ENCODE measurements around the gene LHX8.
"Not testable (repeated sequence)": the region's sequence is repeated elsewhere in the genome, so short reads cannot be mapped to it uniquely, and the experiment has no call there.

Gene LHX8

DNA sequence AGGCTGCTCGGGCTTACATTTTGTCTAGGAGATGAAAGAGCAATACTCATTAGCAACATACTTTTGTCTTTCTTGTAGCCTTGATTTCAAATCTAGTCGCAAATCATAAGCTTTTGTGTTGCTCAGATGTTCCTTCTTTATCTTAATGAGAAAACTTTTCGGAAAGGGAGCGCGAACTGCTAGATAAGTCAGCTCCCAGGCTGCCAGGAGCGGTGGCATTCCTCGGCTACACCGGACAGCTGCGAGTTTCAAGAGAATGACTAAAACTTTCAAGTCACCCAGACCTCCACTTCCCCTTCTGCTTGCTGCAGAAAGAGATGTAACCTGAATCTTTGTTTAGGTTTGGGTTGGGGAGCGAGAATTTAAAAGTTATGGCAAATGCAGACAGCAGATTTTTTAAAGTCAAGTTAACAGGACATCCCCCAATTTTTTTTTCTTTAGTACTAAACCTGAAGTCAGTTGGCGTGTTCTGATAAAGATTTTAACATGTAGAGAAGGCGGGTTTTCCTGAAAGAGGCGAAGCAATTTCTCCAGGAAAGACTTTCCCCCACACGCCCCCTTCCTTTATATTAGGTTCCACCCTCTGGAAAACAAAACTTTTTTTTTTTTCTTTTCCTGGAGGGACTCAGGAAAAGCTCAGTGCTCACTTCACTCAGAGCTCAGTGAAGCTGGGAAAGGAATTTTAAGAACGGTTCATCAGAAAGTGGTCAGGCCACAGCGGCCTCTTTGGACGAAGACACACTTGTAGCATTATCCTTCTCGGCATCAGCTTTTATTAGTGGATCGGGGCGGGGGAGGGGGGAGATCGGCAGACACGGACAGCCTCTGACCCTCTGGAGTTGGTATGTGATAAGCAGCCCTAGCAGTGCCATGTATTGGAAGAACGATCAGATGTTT lies at the start of gene LHX8:
LHX8 (plus strand) TSS at position 639 of the 897 bp plus-strand sequence. CDS start 2,227 bp downstream, outside the sequence.
- no peak for DNase-seq

DNA sequence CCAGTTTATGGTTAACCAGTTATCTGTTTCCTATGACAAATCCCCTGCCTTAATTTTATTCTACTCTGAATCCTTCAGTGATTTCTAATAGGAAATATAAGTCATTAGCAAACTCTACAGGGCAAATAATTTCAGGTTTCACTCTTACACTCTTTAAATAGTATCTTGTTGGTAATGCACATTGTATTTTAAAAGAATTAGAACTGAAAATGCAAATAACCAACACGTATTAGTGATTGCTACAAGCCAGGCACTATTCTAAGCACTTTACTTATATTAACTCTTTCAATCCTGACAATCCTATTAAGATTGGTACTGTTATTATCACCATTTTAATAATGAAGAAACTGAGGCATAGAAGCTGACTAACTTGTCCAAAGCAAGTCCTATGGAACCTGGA lies 48.3 kb upstream of the LHX8 start:
- no peak for DNase-seq

DNA sequence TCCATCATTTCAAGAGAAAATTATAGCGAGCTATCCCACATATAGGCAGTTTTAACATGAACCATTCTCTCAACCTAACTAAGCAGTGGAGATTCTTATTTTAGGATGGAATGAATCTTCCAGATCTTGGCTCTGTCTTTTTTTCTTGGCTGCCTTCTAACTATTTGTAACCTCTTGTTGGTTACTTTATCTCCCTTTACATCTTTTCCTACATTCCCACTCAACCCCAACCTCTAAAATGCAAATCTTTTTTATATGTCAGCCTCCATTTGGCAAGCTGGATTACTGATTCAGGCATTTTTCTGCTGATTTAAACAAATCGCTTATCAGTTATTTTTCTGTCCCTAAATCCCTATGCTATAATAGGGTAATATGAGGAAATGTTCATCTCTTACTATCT lies 46.9 kb upstream of the LHX8 start:
- no peak for DNase-seq

DNA sequence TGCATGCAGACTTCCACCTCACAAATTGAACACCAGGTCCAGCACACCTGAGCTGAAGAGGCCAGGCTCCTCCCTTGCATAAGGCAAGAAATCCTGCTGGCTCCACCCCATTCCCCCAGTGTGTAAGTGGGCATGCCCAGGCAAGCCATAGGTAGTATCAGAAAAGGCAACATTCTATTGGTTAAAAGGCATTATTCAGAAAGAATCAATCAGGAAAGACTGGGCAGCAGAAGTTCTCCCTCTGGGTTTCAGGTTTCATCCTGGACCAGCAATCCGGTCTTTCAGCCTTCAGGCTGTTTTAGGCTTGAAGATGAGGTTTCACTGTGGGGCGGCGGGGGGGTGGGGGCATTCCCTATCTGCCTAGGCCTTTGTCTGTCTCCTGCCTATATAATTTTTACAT lies 42.0 kb upstream of the LHX8 start:
- DNase-seq: no peak

DNA sequence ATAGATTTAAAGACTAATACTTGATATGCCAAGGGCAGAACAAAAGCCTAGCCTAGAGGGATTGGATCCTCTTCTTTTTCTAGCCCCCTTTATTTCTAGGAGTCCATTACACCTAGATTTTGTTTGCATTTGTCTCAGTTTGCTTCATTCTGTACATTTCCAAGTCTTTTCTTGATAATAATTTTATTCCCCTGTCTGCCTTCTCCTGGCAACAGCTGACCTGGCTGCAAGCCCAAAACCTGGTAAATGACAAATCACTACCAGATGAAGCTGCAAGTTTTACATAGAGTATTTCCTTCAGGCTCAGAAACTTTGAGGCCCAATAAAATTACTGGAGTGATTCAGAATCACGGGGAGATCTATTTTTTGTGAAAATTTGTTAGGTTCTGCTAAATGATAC lies 36.5 kb upstream of the LHX8 start:
- DNase-seq: no peak

DNA sequence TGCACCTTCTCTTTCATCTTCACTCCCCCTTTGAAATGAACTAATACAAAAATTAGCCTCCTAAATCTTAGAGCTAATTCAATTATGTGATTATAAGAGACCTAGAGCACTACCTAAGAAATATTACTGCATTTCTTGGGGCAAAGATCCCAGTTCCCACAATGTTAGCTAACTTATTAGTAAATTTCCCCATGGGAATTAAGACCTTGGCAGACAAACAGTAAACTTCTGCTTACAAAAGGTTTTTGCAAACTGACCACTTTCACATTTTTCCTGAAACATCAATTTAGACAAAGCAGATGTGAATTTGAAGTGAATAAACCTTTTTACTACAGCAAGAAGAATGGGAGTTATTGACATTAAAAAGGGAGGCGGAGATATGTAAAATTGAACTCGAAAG lies 34.6 kb upstream of the LHX8 start:
- DNase-seq: no peak

DNA sequence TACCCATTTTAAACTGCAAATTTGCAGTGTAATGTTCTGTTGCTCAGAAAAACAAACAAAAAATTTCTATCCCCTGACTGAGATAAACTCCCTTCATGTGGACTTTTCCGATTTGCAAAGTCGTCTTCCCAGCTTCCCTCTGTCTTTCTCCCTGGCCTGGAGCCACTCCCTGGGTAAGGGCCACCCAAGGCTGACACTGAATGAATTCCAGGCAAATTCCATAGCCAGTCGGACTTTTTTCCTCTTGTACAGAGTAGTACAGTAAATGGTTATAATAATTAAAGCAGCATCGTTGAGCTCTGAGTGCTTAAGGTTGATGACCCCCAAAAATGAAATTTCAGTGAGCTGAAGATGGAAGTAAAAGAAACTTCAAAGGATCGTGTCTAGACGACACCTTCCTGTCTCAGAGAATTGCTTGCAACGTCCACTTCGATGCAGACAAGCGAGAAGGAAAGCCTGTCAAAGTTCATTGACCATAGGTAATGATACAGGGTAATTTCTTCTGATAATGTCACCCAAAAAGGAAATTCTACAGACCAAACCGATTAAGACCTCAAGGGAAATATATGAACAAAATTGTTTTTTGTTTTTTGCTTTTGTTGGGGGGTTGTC lies 33.6 kb upstream of the LHX8 start:
- DNase-seq: no peak

DNA sequence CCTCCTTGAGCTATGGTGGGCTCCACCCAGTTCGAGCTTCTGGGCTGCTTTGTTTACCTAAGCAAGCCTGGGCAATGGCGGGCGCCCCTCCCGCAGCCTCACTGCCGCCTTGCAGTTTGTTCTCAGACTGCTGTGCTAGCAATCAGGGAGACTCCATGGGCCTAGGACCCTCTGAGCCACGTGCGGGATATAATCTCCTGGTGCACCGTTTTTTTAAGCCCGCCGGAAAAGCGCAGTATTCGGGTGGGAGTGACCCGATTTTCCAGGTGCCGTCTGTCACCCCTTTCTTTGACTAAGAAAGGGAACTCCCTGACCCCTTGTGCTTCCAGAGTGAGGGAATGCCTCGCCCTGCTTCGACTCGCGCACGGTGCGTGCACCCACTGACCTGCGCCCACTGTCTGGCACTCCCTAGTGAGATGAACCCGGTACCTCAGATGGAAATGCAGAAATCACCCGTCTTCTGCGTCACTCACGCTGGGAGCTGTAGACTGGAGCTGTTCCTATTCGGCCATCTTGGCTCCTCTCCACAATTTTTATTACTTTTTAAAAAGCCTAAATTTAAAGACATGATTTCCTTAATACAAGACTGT lies 21.7 kb upstream of the LHX8 start:
- not testable (repeated sequence) for DNase-seq

DNA sequence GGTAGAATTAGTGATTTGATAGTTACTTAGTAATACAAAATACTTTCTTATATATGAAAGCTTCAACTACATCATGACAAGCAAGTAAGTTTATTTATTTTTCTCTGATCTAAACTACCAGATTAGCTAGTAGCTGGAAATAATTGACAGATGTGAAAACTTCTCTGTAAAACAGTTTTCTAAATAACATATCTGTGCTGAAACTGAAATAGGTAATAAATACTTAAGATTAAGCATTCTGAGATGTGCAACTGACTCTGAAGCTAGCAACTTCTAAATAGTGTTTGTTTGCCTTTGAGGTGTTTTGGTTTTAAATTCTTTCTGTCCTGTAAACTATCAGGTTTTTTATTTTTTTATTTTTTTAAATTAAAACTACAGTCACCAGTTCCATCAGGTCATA lies 18.5 kb upstream of the LHX8 start:
- DNase-seq: no peak

DNA sequence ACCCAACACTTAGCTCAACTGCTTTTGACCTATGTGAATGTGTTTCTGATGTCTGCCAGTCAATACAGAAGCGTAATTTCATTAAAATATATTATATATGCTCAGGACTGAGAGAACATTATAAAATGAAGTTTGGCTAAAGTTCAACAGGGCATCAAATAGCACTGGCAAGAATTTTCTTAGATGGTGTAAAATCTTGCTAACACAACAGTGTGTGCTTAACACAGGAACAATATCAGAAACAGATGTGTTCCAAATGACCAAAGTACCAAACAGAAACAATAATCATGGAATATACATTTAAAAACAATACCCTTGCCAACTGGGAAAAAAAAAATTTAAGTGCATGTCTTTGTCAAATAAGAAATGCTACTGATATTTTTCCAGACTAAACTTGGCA lies 10.4 kb upstream of the LHX8 start:
- DNase-seq: no peak

DNA sequence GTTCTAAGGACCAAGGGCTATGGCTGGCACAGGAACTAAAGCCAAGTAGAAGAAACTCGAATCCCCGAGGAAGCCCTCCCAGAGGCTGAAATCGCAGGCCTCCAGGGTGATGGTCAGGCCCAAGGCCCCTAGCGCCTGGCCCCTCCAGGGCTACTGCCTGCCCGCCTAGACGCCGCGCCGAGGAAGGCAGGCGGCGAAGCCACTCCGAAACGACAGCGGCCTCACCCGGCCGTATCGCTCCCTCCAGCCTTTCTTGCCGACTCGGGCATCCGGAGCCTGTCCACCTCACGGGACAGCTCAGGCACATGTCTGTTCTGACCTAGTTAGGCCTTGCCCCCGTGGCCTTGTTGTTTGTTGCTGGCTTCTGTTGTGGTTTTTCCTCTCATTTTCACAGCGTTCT lies 9.7 kb upstream of the LHX8 start:
- no peak for DNase-seq

DNA sequence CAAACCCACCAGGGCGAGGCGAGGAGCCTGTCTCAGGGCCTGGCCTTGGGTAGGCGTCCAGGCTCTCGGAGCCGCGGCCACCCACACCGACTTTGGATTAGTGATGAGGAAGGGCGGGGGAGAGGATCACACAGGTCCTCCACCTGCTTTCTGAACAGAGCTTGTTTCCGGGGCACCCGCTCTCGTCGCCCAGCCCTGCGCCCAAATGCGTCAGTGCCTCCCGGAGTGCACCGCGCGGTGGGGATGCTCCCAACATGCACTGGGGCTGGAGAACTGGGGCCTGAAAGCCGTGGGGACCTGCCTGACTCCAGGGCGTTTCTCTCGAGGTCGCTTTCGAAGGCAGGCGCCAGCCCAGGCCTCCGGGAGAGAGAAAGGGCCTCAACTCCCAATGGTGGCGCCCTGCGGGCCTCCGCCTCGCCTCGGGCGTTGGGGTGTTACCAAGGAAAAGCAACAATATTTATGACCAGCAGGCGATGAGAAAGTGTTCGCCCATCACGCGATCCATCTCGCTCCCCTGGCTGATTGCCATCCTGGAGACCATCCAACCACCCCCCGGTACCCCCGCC lies 8.9 kb upstream of the LHX8 start:
- DNase-seq: no peak

DNA sequence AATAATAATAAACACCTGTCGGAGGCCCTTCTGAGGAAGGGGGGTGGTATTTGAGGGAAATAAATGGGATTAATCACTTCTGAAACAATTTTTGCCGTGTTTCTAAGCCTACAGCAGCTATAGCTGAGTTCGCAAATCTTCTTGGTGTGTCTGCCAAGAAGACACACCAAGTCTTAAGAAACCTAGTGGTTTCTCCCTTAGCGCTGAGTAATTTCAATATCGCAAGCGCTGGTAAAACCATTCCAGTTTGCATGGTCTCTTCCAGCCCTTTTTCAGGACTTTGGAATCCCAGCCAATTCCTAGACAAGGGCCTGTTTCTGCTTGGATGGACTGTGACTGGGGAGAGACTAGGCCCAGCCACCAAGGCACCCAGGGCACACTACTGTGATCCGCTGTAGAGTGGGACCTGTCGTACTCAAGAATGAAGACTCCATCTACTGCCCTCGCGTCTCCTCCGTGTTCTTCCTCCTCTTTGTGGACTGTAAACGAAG lies 7.5 kb upstream of the LHX8 start:
- DNase-seq: no peak

DNA sequence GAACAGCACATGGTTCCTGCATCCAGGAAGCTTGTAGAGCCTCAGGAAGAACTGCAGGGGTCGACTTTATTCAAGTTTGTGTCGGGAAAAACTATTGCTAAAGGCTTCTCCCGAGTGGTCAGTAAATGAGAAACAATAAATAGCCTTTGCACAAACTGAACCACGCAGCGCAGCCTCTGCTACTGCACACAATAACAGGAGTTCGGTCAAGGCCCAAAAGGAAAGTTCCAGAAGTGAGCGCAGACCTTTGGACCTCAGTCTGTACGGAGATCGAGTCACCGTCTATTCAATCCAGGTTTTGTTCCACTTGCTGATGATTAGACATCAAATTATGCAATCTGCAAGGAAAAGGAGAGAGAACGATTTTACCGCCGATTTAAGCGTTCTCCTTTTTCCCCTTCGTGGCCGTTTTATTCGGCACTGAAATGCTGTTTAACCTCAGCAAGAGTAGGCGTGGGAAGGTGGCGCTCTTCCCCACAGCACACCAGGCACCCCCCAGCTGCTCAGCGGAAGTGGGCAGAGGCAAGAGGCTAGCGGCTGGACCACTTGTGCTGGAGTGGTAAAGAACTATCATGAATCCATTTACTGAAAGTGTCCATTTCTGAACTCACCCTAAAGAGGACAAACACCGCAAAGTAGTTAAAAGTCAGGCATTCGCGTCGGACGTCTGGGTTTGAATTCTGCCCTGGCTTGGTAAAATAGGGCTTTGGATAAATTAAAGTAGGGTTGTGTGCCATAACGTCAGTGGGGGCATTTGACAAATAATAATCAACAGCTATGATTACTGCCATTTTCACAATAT lies 6.1 kb upstream of the LHX8 start:
- DNase-seq: no peak

DNA sequence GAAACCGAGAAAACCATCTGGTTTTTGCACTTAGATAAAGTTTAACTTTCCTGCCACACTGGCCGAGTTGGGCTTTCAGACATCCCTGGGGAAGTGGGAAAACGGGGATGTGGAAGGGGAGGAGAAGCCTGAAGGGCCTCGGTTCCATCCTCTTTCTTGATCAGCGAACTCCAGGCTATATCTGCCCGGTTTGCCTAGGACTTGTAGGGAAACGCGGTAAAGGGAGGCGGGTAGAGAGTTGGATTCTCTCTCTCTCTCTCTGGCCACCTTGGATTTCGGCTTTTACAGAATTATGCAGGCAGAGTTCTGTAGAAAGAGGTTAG lies 4.6 kb upstream of the LHX8 start:
- no peak for DNase-seq

DNA sequence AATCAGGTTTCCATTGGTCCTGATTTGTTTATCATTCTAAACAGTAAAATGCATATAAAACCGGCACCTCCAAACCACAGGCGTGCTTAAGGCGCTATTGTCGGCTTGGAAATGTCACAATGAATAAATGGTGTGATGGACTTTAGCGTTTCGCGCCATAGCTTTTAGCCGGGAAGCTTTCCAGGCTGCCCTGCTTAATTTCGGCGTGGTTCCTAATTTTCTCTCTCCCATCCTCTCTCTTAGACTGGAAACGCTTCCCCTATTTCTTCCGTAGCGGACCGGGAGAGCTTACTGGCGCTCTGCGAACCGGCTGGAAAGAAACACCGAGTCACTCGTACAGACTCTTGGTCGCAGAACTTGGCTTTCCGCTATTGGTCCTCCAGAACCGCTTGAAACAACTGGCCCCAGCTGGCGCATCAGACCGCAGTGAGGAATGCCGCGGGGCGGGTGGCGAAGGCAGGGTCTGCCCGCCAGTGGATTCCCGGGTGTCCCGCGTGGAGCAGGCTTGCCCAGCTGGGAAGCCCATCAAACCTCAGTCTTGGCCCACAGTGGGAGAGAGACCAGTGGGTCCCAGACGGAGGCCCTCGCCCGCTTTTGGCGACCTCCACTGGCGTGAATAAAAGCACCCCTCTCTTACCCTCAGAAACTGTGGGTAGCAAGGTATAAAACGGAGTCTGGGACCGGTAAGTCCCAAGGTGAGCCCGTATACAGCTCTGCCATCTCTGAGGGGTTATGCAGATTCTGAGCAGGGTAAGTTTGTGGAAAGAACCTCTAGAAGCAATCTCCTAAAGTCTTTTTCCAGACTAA lies 4.0 kb upstream of the LHX8 start:
- no peak for DNase-seq

DNA sequence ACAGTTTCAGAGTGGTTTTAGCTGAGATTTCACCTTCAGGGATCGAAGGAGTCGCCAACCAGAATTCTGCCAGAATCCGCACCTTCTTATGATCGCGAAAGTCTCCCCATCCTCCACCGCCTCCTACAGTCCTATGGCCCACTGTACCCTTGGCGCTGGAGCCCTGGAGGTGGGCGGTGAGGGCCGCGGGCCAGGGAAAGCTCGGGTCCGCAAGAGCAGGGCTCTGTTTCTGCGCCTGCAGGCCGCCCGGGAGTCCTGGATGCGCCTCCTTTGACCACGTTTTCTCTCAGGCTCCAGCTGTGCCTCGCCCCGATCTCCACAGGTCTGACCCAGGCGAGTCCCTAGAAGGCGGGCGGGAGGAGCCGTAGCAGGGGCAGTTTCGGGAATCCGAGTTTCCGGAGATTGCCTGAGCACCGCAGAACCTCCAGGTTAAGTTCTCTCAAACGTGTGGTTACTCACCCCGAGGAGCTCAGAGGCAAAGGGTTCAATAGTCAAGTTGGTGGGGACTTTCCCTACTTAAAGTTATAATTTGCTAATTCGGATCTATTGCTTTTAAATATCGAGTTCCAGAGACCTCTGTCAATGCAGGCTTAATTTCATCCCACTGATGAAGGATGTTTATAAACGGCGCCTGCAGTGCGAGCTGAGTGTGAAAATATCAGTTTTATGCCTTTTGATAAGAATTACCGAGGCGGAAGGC lies 3.2 kb upstream of the LHX8 start:
- no peak for DNase-seq

DNA sequence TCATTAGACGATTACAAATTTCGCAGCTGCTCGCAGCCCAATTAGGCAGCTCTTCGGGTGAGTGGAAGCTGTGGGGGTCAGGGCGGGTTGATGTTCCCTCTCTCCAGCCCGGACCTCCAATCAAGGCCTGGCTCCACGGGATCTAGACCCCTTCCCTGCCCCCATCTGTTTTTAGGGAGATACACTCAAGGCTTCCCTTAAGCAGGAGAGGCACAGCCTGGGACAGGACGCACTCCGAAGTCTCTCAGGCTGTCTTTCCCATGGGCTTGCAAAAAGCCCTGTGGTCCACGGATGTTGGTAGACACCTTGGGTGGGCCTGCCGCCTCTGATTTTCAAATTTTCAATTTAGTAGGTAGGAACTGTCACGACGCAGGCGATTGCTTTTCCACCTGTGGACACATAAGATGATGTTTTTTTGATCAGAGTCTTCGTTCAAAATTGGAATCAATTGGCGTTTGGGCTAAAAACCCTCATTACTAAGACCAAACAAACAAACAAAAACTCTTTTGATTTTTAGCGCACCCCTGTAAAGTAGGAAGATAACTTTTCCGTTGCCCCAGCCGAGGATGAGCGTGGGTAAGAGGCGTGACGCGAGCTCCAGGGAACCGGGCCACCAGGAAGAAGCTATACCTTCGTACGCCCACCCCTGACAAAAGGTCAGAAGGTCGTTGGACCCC lies 2.5 kb upstream of the LHX8 start:
- DNase-seq: no peak

DNA sequence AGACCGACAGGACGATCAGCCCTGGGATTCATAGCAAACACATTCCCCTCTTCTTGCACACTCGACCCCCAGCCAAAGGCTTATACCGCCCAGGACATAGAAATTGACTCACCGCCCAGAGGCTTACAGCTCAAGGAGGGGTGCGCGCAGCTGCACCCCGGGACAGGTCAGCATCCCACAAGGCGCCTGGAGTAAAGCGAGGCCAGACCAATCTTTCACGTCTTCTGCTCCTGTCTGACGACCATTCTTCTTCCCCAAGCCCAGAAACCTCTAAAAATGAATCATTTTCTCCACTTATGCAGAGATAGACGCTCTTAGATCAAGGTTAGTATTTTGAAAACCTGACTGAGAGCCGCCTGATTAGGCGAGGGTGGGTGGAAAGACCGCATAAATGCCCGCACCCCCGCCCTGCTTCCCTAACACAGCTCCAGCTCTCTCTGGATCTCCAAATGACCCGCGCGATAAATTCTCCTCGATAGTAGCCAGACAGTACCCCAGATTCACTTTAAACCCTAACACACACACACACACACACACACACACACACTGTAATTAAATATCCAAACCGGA lies 1.9 kb upstream of the LHX8 start:
- DNase-seq: no peak

DNA sequence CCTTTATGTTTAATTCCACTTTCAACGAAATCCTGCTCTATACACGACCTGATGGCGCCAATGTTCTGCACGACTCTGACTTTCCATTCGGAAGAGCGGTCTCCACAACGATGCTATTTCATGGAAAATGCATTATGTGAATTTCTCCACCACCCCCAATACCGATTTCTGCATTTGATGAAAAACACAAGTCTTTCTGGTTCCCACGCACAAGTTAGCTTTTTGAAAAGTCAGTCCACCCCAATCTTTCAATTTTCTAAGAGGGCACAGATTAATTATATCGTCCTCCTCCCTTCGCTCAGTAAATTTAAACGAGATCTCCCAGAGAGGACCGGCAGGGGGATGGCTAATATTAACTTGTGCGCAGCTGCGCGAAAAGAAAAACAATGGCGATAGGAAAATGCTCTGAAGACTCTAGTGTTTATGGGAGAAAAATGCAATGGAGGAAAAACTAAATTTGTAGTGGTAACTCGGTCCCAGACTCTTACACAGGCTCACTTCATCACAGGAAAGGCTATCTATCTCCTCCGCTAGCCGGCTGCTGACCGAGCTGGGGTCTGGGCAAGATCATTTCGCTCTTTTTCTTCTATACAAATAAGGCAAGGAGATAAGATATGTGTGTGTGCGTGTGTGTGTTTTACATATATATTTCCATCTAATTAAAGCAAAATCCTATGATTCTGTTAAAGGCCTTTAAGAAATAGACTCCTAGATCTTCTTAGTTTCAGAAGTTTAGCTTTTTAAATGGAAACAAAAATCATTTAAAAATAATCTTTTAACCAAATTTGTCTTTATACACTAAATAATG lies 1.2 kb upstream of the LHX8 start:
- no peak for DNase-seq
